Activated T-cell treated with anti-CD3 and anti-CD28 coated beads, Interleukin-2, amount 50 U/mL, for 72 hours (primary cell): Measurements from ENCODE around the gene ADPRS. TPM values are rescaled to one million over a fixed set of nuclear protein-coding genes. Genes with fewer than 3 reads are reported as not detected.

Experiments used
- ATAC-seq, 2 donors: fragments of 150-1000 bp; cut with Tn5 transposase; replicated peaks in 1 of 2; 2 replicates each; pipeline ENCODE4 v1.10.0; 2021; ENCODE audit warnings: moderate library complexity in 2 of 2, mild to moderate bottlenecking in 1 of 2
- DNase-seq, 2 donors: peaks; one replicate each; pipeline ENCODE4 v3.0.0; 2021 to 2022; ENCODE audit warnings: mixed read lengths in 1 of 2
- H3K27ac Mint-ChIP-seq: one replicate; pipeline ENCODE4 v1.8.0; 2022; ENCODE audit warnings: mild to moderate bottlenecking, moderate library complexity, mixed read lengths
- H3K27me3 Mint-ChIP-seq: one replicate; pipeline ENCODE4 v1.8.0; 2022; ENCODE audit warnings: low read depth, mixed read lengths
- H3K36me3 Mint-ChIP-seq, 2 donors: one replicate each; pipeline ENCODE4 v1.8.0; 2022; ENCODE audit warnings: mixed read lengths in 2 of 2, mild to moderate bottlenecking in 1 of 2; ENCODE audit not compliant: insufficient read depth in 2 of 2
- H3K4me1 Mint-ChIP-seq: one replicate; pipeline ENCODE4 v1.8.0; 2022; ENCODE audit warnings: low read depth, mixed read lengths
- H3K4me3 Mint-ChIP-seq, 2 donors: one replicate each; pipeline ENCODE4 v1.8.0; 2022; ENCODE audit warnings: mild to moderate bottlenecking in 2 of 2, mixed read lengths in 2 of 2, moderate library complexity in 2 of 2
- H3K9me3 Mint-ChIP-seq, 2 donors: one replicate each; pipeline ENCODE4 v1.8.0; 2022; ENCODE audit warnings: mixed read lengths in 2 of 2
- total RNA-seq, 2 donors: library from RNA; stranded (reverse); gene quantifications; one replicate each; pipeline ENCODE4 v1.2.3, GENCODE V29; 2022

Gene ADPRS
- total RNA-seq, 2 donors from 2014 or later: 23.2 to 28.9 TPM

- DNase-seq (no peak), ATAC-seq (peak; percentile 46 to 52)
- Mint-ChIP-seq H3K4me3 (peak overlapping the region; percentile 0 to 3), H3K27ac (no peak overlapping the region), H3K9me3 (no peaks in the 10 kb centered on the region), H3K27me3 (peaks cover 36% of the 10 kb centered on the region), H3K36me3 (no peaks in the 10 kb centered on the region), H3K4me1 (peaks cover 19% of the 10 kb centered on the region)
Measured at GRCh38 chr1:36123356-36123755, 34.7 kb downstream of the ADPRS start.

GRCh38 chr1:36124404-36125128, 35.9 kb downstream of the ADPRS start:
- H3K4me3 Mint-ChIP-seq: peak overlapping the region; percentile 41 to 67
- H3K27ac Mint-ChIP-seq: no peak overlapping the region
- H3K4me1 Mint-ChIP-seq: peaks cover 19% of the 10 kb centered on the region
- no peaks in the 10 kb centered on the region for H3K36me3 Mint-ChIP-seq
- H3K27me3 Mint-ChIP-seq: peaks cover 36% of the 10 kb centered on the region
- DNase-seq (no peak), ATAC-seq (no peak)
- no peaks in the 10 kb centered on the region for H3K9me3 Mint-ChIP-seq

- Mint-ChIP-seq H3K4me3 (peak within 1 kb of the TSS; percentile 41 to 67), H3K4me1 (peaks cover 19% of the 10 kb centered on the region), H3K27me3 (peaks cover 36% of the 10 kb centered on the region), H3K9me3 (no peaks in the 10 kb centered on the region), H3K36me3 (no peaks in the 10 kb centered on the region), H3K27ac (no peak within 1 kb of the TSS)
- DNase-seq (peak; percentile 15 to 16), ATAC-seq (peak; percentile 53 to 71)
Measured at GRCh38 chr1:36125129-36125991, 36.7 kb downstream of the ADPRS start, which contains the start of gene COL8A2. COL8A2 (minus strand) TSS chr1:36125222; CDS start chr1:36100242, 24,980 bp downstream.

DNA sequence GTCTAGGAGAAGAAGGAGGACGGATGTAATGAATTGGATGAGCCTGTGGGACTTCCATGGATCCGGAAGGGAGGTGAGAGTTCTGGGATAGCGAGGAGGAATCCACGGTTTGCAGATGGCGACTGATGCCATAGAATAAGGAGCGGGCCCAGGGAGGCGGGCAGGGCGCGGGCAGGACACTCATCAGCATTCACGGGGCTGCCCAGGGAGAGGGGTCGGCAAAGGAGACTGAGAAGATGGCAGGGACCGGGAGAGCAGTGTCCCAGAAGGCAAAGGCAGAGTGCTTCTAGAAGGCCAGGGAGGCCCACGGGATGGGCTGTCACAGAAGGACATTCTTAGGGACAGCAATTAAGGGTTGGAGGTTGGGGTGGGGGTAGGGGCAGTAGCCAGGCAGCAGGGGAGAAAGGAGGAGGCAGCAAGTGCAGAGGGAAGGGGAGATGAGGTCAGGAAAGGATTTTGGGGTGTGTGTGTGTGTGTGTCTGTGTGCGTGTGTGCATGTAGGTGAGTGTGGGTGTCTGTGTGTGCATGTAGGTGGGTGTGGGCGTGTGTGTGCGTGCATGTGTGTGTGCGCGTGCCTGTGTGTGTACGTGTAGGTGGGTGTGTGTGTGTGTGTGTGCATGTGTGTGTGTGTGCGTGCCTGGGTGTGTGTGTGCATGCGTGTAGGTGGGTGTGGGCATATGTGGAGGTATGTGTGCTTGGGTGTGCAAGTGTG, 37.5 kb downstream of the ADPRS start:
- H3K27me3 Mint-ChIP-seq: peaks cover 36% of the 10 kb centered on the region
- no peak for ATAC-seq

DNA sequence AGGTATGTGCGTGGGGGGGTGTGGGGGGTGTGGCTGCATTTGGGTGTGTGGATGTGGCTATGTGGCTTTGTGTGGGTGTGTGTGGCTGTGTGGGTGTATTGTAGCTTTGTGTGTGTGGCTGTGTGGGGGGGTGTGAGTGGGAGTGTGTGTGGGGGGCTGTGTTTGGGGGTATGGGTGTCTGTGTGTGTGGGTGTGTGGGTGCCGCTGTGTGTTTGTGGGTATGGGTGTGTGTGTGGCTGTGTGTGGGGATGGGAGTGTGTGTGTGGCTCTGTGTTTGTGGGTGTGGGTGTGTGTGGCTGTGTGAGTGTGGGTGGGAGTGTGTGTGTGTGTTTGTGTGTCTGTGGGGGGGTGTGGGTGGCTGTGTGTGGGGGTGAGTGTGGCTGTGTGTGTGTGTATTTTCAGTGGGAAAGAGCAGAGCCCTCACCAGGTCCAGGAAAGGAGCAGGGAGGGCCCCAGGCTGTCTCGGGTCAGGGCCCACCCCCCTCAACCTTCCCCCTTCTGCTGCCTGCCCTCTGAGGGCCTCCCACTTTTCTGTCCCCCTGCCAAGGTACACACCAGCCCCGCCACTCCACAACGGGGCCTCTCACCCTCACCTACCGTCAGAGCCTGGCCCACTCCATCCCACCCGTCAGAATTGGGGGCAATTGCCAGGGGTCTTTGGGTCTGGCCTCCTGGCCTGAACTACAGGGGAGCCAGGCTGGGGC, 38.3 kb downstream of the ADPRS start:
- H3K36me3 Mint-ChIP-seq: no peaks in the 10 kb centered on the region
- H3K4me1 Mint-ChIP-seq: peaks cover 19% of the 10 kb centered on the region
- no peak for DNase-seq
- no peak overlapping the region for H3K4me3 Mint-ChIP-seq
- peaks cover 36% of the 10 kb centered on the region for H3K27me3 Mint-ChIP-seq
- ATAC-seq: no peak
- no peaks in the 10 kb centered on the region for H3K9me3 Mint-ChIP-seq
- H3K27ac Mint-ChIP-seq: no peak overlapping the region

More for the DNA sequence above, 37.5 kb downstream of the ADPRS start:
- Mint-ChIP-seq H3K4me1 (peaks cover 19% of the 10 kb centered on the region), H3K4me3 (peak overlapping the region in 1 of 2 donors; percentile 59), H3K9me3 (no peaks in the 10 kb centered on the region), H3K27ac (no peak overlapping the region), H3K36me3 (no peaks in the 10 kb centered on the region)
- DNase-seq: no peak

DNA sequence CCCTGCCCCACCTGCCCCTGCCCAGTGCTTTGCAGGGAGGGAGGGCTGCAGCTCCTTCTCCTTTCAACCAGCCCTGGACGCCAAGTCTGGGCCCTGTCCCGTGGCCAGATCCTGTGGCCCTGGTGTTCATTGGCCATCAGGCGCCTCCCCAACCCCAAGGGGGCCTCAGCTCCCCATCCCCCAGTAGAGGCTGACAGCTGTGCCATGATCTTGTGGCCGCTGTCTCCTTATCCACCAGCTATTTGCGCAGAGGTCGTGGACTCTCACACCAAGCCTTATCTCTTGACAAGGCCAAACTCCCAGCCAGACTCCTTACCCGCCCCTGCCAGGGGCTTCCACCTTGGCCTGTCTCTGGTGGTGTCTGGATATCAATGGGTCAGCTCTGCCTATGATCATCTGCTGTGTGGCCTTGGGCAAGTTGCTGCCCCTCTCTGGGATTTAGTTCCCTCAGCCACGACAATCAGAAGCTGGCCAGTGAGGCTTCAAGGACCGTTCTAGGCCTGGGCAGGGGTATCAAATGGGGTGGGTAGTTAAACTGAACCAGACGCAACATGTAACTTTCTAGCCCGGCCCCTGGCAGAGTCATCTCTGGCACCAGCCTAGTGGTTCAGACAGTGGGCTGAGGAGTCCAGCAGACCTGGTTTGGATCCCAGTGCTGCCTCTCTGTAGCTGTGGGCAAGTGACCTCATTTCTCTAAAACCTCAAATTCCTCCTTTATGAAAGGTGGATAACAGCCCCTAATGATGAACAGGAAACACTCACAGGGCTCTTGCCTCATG, 39.6 kb downstream of the ADPRS start:
- no peak for DNase-seq
- no peak overlapping the region for H3K27ac Mint-ChIP-seq
- peaks cover 12% of the 10 kb centered on the region for H3K4me1 Mint-ChIP-seq
- peaks cover 25% of the 10 kb centered on the region for H3K27me3 Mint-ChIP-seq
- H3K36me3 Mint-ChIP-seq: no peaks in the 10 kb centered on the region
- H3K4me3 Mint-ChIP-seq: no peak overlapping the region
- no peak for ATAC-seq
- H3K9me3 Mint-ChIP-seq: no peaks in the 10 kb centered on the region

DNA sequence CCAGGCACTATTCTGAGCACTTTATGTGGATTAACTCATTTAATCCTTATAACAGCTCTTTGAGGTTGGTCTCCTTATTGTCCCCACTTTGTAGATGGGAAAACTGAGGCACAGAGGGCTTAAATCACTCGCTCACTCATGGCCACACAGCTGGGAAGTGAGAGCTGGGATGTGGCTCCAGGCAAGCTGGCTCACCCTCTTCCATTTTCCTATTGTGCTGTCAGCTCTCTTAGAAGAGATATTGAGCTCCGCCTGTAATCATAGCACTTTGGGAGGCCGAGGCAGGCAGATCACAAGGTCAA, 40.2 kb downstream of the ADPRS start:
- Mint-ChIP-seq H3K27ac (no peak overlapping the region), H3K27me3 (peaks cover 19% of the 10 kb centered on the region), H3K9me3 (no peaks in the 10 kb centered on the region), H3K4me3 (no peak overlapping the region), H3K36me3 (no peaks in the 10 kb centered on the region), H3K4me1 (peaks cover 7% of the 10 kb centered on the region)
- no peak for DNase-seq
- no peak for ATAC-seq

DNA sequence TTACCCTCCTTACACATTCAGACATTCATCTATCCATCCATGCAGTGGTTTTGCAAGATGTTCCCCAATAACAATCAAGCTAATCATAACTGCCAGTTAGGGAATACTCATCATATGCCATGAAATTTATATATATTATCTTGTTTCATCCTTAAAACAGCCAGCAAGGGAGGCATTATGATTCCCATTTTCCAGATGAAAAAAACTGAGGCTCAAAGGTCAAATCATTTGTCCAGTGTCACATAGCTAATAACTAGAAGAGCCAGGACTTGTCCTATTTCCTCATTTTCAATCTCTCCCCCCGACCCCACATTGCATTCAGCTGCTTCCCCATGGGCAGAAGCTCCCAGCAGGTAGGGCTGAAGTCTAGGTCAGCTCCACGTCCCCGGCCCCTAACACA, 43.3 kb downstream of the ADPRS start:
- no peak for ATAC-seq
- no peak overlapping the region for H3K4me3 Mint-ChIP-seq
- H3K27me3 Mint-ChIP-seq: no peaks in the 10 kb centered on the region
- peaks cover 0 to 1% of the 10 kb centered on the region in 2 donors for H3K36me3 Mint-ChIP-seq
- no peaks in the 10 kb centered on the region for H3K9me3 Mint-ChIP-seq
- no peak for DNase-seq
- H3K27ac Mint-ChIP-seq: no peak overlapping the region
- peaks cover 9% of the 10 kb centered on the region for H3K4me1 Mint-ChIP-seq

DNA sequence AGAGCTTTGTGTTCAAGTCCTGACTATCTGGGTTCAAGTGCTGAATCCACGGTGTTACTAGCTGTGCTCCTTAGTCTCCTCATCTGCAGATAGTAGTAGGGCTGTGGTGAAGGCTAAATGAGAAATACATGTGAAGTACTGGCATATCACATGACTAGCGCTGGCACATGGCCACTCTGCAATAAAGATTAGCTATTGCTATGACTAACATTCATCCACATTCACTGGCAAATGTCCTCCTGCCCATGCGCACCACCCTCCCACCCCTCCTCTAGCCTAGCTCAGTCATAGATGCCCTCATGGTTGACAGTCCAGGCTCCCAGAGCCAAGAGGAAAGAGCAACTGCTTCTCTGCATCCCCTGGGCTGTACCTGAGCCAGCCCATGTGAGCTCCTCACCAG, 44.8 kb downstream of the ADPRS start:
- Mint-ChIP-seq H3K9me3 (no peaks in the 10 kb centered on the region), H3K36me3 (peaks cover 0 to 5% of the 10 kb centered on the region in 2 donors), H3K4me1 (peaks cover 9% of the 10 kb centered on the region), H3K4me3 (no peak overlapping the region), H3K27ac (no peak overlapping the region), H3K27me3 (no peaks in the 10 kb centered on the region)
- no peak for DNase-seq
- ATAC-seq: no peak

GRCh38 chr1:36134031-36134430, 45.3 kb downstream of the ADPRS start:
- no peaks in the 10 kb centered on the region for H3K27me3 Mint-ChIP-seq
- ATAC-seq: no peak
- H3K4me1 Mint-ChIP-seq: peaks cover 9% of the 10 kb centered on the region
- peaks cover 0 to 8% of the 10 kb centered on the region in 2 donors for H3K36me3 Mint-ChIP-seq
- H3K4me3 Mint-ChIP-seq: no peak overlapping the region
- DNase-seq: no peak
- H3K27ac Mint-ChIP-seq: no peak overlapping the region
- no peaks in the 10 kb centered on the region for H3K9me3 Mint-ChIP-seq

GRCh38 chr1:36134505-36135329, 46.0 kb downstream of the ADPRS start:
- peak; percentile 64 for DNase-seq
- Mint-ChIP-seq H3K36me3 (peaks cover 0 to 11% of the 10 kb centered on the region in 2 donors), H3K4me3 (no peak overlapping the region), H3K4me1 (peaks cover 9% of the 10 kb centered on the region), H3K27me3 (no peaks in the 10 kb centered on the region), H3K9me3 (no peaks in the 10 kb centered on the region), H3K27ac (peak overlapping the region; percentile 3)
- peak; percentile 89 to 90 for ATAC-seq
